ENCODE measurements around the gene HSD17B8.

Gene HSD17B8

GRCh38 chr6:33248932-33249731, 44.7 kb downstream of the HSD17B8 start:
- DNase-seq, result peak; percentile 97

GRCh38 chr6:33249732-33250630, 45.5 kb downstream of the HSD17B8 start:
- DNase-seq, result no peak

- DNase-seq, result no peak
Observed at GRCh38 chr6:33250731-33251130, 46.3 kb downstream of the HSD17B8 start.

- no peak for DNase-seq
Observed at GRCh38 chr6:33251395-33252012, 47.0 kb downstream of the HSD17B8 start.

GRCh38 chr6:33252759-33253158, 48.3 kb downstream of the HSD17B8 start:
- DNase-seq, result no peak

- no peak for DNase-seq
Observed at GRCh38 chr6:33254591-33254990, 50.1 kb downstream of the HSD17B8 start.

Data from NCI-H1436 treated with DMSO at 0.1 percent for 48 hours (cell line).